Sigmoid colon (tissue), 4 donors: ENCODE results near the gene HES2.

Experiments used
- EP300 ChIP-seq, 4 donors: sonication (generic); formaldehyde crosslinking; IDR thresholded peaks; one replicate each; pipeline ENCODE4 v1.6.1; 2017; ENCODE audit warnings: antibody characterized with exemption in 4 of 4
- POLR2A ChIP-seq, 2 donors: fragments of 450-650 bp; IDR thresholded peaks; one replicate each; pipeline ENCODE4 v1.6.1; 2016; ENCODE audit warnings: antibody characterized with exemption in 2 of 2, mild to moderate bottlenecking in 2 of 2, moderate library complexity in 2 of 2

- TF ChIP-seq EP300 (IDR thresholded peaks at IDR 0.05) (no peak), POLR2A (IDR thresholded peaks at IDR 0.05) (no peak)
Observed at GRCh38 chr1:6465461-6466005, 45.8 kb upstream of the HES2 start.
